Stimulated activated naive CD8-positive, alpha-beta T cell treated with anti-CD3 and anti-CD28 coated beads, Interleukin-15, Interleukin-2, amounts not matched to agents 100 U/mL and 50 U/mL, for 24 hours (primary cell): ENCODE data around the gene STK38.
"Not testable (repeated sequence)": the region's sequence is repeated elsewhere in the genome, so short reads cannot be mapped to it uniquely, and the experiment has no call there.

ENCODE experiments used
- ATAC-seq: fragments of 150-1000 bp; cut with Tn5 transposase; one replicate; pipeline ENCODE4 v1.10.0; 2021
- DNase-seq: peaks from one replicate; pipeline ENCODE4 v3.0.0; 2021

Gene STK38

GRCh38 chr6:36546920-36547645, at the start of gene STK38:
Gene STK38 (minus strand): TSS chr6:36547479. CDS start chr6:36540202, 7,277 bp downstream.
- ATAC-seq (peak; percentile 90), DNase-seq (peak; percentile 98)

GRCh38 chr6:36596356-36596755, 49.1 kb upstream of the STK38 start:
- DNase-seq, result no peak

GRCh38 chr6:36594816-36595643, 47.8 kb upstream of the STK38 start:
- ATAC-seq, result no peak
- no peak for DNase-seq

More at GRCh38 chr6:36596356-36596755, 49.1 kb upstream of the STK38 start:
- no peak for ATAC-seq

- ATAC-seq (peak; percentile 96), DNase-seq (peak; percentile 94)
Measured at GRCh38 chr6:36594029-36594815, 46.9 kb upstream of the STK38 start, which contains the start of gene SRSF3. Gene SRSF3 (plus strand): TSS chr6:36594362. CDS start chr6:36596763, 2,401 bp downstream.

- ATAC-seq (peak; percentile 30), DNase-seq (peak; percentile 58)
Measured at GRCh38 chr6:36593569-36594028, 46.3 kb upstream of the STK38 start.

GRCh38 chr6:36592221-36592655, 45.0 kb upstream of the STK38 start:
- no peak for DNase-seq
- no peak for ATAC-seq

- ATAC-seq (no peak), DNase-seq (no peak)
Measured at GRCh38 chr6:36590237-36590636, 43.0 kb upstream of the STK38 start.

GRCh38 chr6:36589025-36589400, 41.7 kb upstream of the STK38 start:
- not testable (repeated sequence) for DNase-seq, ATAC-seq

GRCh38 chr6:36586606-36587005, 39.3 kb upstream of the STK38 start:
- DNase-seq, result no peak
- ATAC-seq, result no peak

- DNase-seq (no peak), ATAC-seq (no peak)
Measured at GRCh38 chr6:36581716-36582115, 34.4 kb upstream of the STK38 start.

- no peak for ATAC-seq
- DNase-seq, result no peak
Measured at GRCh38 chr6:36580184-36580526, 32.9 kb upstream of the STK38 start.

- ATAC-seq (no peak), DNase-seq (no peak)
Measured at GRCh38 chr6:36578431-36578830, 31.2 kb upstream of the STK38 start.

GRCh38 chr6:36578030-36578429, 30.8 kb upstream of the STK38 start:
- DNase-seq, result no peak
- ATAC-seq, result no peak

- ATAC-seq, result no peak
- DNase-seq, result no peak
Measured at GRCh38 chr6:36577301-36577700, 30.0 kb upstream of the STK38 start.

GRCh38 chr6:36576578-36576977, 29.3 kb upstream of the STK38 start:
- no peak for ATAC-seq

GRCh38 chr6:36574679-36575078, 27.4 kb upstream of the STK38 start:
- no peak for ATAC-seq
- no peak for DNase-seq

More at GRCh38 chr6:36576578-36576977, 29.3 kb upstream of the STK38 start:
- no peak for DNase-seq

- not testable (repeated sequence) for DNase-seq, ATAC-seq
Measured at GRCh38 chr6:36572353-36573311, 25.4 kb upstream of the STK38 start.

- DNase-seq, result no peak
- no peak for ATAC-seq
Measured at GRCh38 chr6:36571122-36572043, 24.1 kb upstream of the STK38 start.

- DNase-seq (no peak), ATAC-seq (no peak)
Measured at GRCh38 chr6:36570264-36570663, 23.0 kb upstream of the STK38 start.

- ATAC-seq, result no peak
- no peak for DNase-seq
Measured at GRCh38 chr6:36566418-36566905, 19.2 kb upstream of the STK38 start.
